Neuronal stem cell (in vitro differentiated cells): ENCODE measurements around the gene OR52M1.
A peak's percentile ranks its signal among the peaks of the same experiment; 100 is the strongest.

Source experiments
- DNase-seq: peaks from one replicate; pipeline ENCODE4 v3.0.0-alpha.2; 2013; ENCODE audit warnings: low spot score
- H2AFZ ChIP-seq: one replicate; pipeline ENCODE4 v1.6.1; 2013; ENCODE audit warnings: mild to moderate bottlenecking, low read length, inconsistent platforms
- H2AK5ac ChIP-seq: 2 replicates; pipeline ENCODE4 v1.6.1; 2013; ENCODE audit warnings: low read depth, mild to moderate bottlenecking, inconsistent platforms, low read length, moderate library complexity, mixed read lengths
- H2BK120ac ChIP-seq: 2 replicates; pipeline ENCODE4 v1.6.1; 2013; ENCODE audit warnings: low read depth, mild to moderate bottlenecking, inconsistent platforms, low read length, moderate library complexity, mixed read lengths
- H2BK12ac ChIP-seq: one replicate; pipeline ENCODE4 v1.6.1; 2013; ENCODE audit warnings: low read length, inconsistent platforms
- H2BK15ac ChIP-seq: 2 replicates; pipeline ENCODE4 v1.6.1; 2013; ENCODE audit warnings: mild to moderate bottlenecking, low read length, inconsistent platforms, mixed read lengths
- H2BK5ac ChIP-seq: one replicate; pipeline ENCODE4 v1.6.1; 2013; ENCODE audit warnings: inconsistent platforms, mild to moderate bottlenecking, low read length, moderate library complexity
- H3K14ac ChIP-seq: one replicate; pipeline ENCODE4 v1.6.1; 2013; ENCODE audit warnings: low read length, inconsistent platforms
- H3K18ac ChIP-seq: 2 replicates; pipeline ENCODE4 v1.6.1; 2013; ENCODE audit warnings: low read length, inconsistent platforms
- H3K23ac ChIP-seq: 2 replicates; pipeline ENCODE4 v1.6.1; 2013; ENCODE audit warnings: low read depth, mild to moderate bottlenecking, mixed read lengths, low read length, inconsistent platforms; ENCODE audit not compliant: poor library complexity
- H3K27ac ChIP-seq: replicated peaks from 3 replicates; pipeline ENCODE4 v1.5.1; 2013; ENCODE audit warnings: low read length, inconsistent platforms
- H3K27me3 ChIP-seq, 3 experiments: 2 replicates each; pipeline ENCODE4 v1.6.1; 2013; ENCODE audit warnings: low read length in 3 of 3, mild to moderate bottlenecking in 2 of 3, inconsistent platforms in 1 of 3, low read depth in 1 of 3, mixed read lengths in 1 of 3, moderate library complexity in 1 of 3; ENCODE audit not compliant: control insufficient read depth in 3 of 3, insufficient read depth in 3 of 3
- H3K36me3 ChIP-seq, 2 donors: replicated peaks in 1 of 2; 2 replicates each; pipeline ENCODE4 v1.6.1; 2013; ENCODE audit warnings: low read length in 2 of 2; ENCODE audit not compliant: control insufficient read depth in 2 of 2, insufficient read depth in 2 of 2
- H3K4ac ChIP-seq: 2 replicates; pipeline ENCODE4 v1.6.1; 2013; ENCODE audit warnings: inconsistent platforms, mild to moderate bottlenecking, low read length, moderate library complexity
- H3K4me1 ChIP-seq, 2 donors: 1 replicate in 1 of 2; 2 replicates in 1 of 2; pipeline ENCODE4 v1.6.1; 2013; ENCODE audit warnings: low read length in 2 of 2, low read depth in 1 of 2; ENCODE audit not compliant: control insufficient read depth in 2 of 2, insufficient read depth in 1 of 2
- H3K4me2 ChIP-seq: one replicate; pipeline ENCODE4 v1.6.1; 2013; ENCODE audit warnings: mild to moderate bottlenecking, low read length, inconsistent platforms; ENCODE audit not compliant: insufficient read depth, poor library complexity, severe bottlenecking
- H3K4me3 ChIP-seq, 2 donors: 2 replicates each; pipeline ENCODE4 v1.5.1; 2013; ENCODE audit warnings: low read length in 2 of 2, mild to moderate bottlenecking in 2 of 2, inconsistent platforms in 1 of 2, moderate library complexity in 1 of 2
- H3K79me1 ChIP-seq: one replicate; pipeline ENCODE4 v1.6.1; 2013; ENCODE audit warnings: low read depth, mild to moderate bottlenecking, inconsistent platforms, low read length, moderate library complexity
- H3K9ac ChIP-seq: one replicate; pipeline ENCODE4 v1.6.1; 2013; ENCODE audit warnings: mild to moderate bottlenecking, low read depth, low read length, inconsistent platforms; ENCODE audit not compliant: poor library complexity
- H3K9me3 ChIP-seq, 2 donors: replicated peaks in 1 of 2; 2 replicates each; pipeline versions ENCODE3 to v1.6.1; 2013; ENCODE audit warnings: low read length in 2 of 2, mild to moderate bottlenecking in 2 of 2, inconsistent platforms in 1 of 2, low read depth in 1 of 2, mixed read lengths in 1 of 2, moderate library complexity in 1 of 2; ENCODE audit not compliant: control insufficient read depth in 2 of 2, insufficient read depth in 1 of 2
- H4K8ac ChIP-seq: one replicate; pipeline ENCODE4 v1.6.1; 2013; ENCODE audit warnings: low read depth, mild to moderate bottlenecking, inconsistent platforms, low read length, moderate library complexity
- H4K91ac ChIP-seq: one replicate; pipeline ENCODE4 v1.6.1; 2013; ENCODE audit warnings: low read length, low read depth, mild to moderate bottlenecking, inconsistent platforms; ENCODE audit not compliant: poor library complexity
- WGBS, 2 donors: extraction: QIAGEN DNeasy Blood & Tissue Kit; methylation state at CpG; one replicate each; pipeline ENCODE4 v1.1.7; 2013; ENCODE audit warnings: missing lambda C conversion rate in 2 of 2, mixed read lengths in 1 of 2; ENCODE audit not compliant: insufficient read length in 2 of 2, insufficient replicate concordance in 1 of 2; ENCODE audit errors: extremely low coverage in 2 of 2; 5-methylcytosine and 5-hydroxymethylcytosine counted together

OR52M1 gene

DNA sequence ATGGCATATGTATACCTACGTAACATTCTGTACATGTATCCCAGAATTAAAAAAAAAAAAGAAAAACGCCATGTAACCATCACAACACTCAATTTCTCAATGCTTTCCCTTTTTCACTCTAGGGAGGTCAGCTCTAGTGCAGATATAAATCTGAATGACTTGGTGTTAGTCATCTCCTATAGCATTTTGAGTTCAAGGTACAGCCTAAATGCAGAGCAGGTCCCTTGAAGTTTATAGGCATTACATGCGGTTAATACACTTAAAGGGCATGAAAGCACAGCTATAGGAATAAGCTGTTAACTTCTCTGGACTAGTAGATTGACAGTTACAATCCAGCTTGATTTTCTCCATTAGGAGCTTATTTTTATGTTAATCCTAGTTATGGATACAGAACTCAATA, 20.4 kb downstream of the OR52M1 start:
- Histone ChIP-seq H3K23ac (no peak overlapping the region), H3K9ac (no peak overlapping the region), H3K4me1 (no peaks in the 10 kb centered on the region), H3K4me3 (no peak overlapping the region), H2AFZ (no peak overlapping the region), H2BK12ac (no peak overlapping the region), H2BK15ac (no peak overlapping the region), H3K4me2 (no peak overlapping the region), H2BK120ac (no peak overlapping the region), H3K36me3 (no peaks in the 10 kb centered on the region), H2AK5ac (no peak overlapping the region), H3K18ac (no peak overlapping the region), H3K4ac (no peak overlapping the region), H3K27me3 (peaks cover 0 to 5% (median 0%) of the 10 kb centered on the region in 3 experiments), H2BK5ac (no peak overlapping the region), H4K8ac (no peak overlapping the region), H3K27ac (no peak overlapping the region), H3K9me3 (peaks cover 0 to 3% of the 10 kb centered on the region in 2 donors), H3K14ac (no peak overlapping the region), H4K91ac (no peak overlapping the region), H3K79me1 (no peaks in the 10 kb centered on the region)
- WGBS, 2 donors, result no CpG with 5 or more reads among the region's 3 CpGs
- no peak for DNase-seq

DNA sequence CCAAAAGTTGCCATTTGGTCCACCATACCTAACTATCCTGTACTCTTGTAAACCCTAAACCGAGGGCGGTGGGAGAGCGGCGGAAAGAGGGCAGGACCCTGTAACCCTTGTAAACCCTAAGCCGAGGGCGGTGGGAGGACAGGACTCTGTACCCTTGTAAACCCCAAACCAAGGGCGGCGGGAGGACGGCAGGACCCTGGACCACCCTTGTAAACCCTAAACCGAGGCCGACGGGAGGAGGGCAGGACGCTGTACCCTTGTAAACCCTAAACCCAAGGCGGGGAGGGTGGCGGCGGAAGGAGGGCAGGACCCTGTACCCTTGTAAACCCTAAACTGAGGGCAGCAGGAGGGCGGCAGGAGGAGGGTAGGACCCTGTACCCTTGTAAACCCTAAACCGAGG, 24.1 kb downstream of the OR52M1 start:
- Histone ChIP-seq H3K23ac (no peak overlapping the region), H3K4ac (no peak overlapping the region), H2AK5ac (no peak overlapping the region), H2BK15ac (no peak overlapping the region), H3K18ac (no peak overlapping the region), H3K36me3 (no peaks in the 10 kb centered on the region), H3K79me1 (no peaks in the 10 kb centered on the region), H3K27me3 (peaks cover 0 to 10% (median 0%) of the 10 kb centered on the region in 3 experiments), H3K4me3 (peak overlapping the region in 1 of 2 donors; percentile 38), H2BK120ac (no peak overlapping the region), H3K9me3 (peaks cover 0 to 3% of the 10 kb centered on the region in 2 donors), H2BK12ac (no peak overlapping the region), H2AFZ (no peak overlapping the region), H3K4me1 (no peaks in the 10 kb centered on the region), H3K14ac (no peak overlapping the region), H3K9ac (no peak overlapping the region), H4K8ac (no peak overlapping the region), H3K4me2 (no peak overlapping the region), H3K27ac (no peak overlapping the region), H2BK5ac (no peak overlapping the region), H4K91ac (no peak overlapping the region)
- no CpG with 5 or more reads among the region's 18 CpGs for WGBS, 2 donors
- DNase-seq, result no peak

DNA sequence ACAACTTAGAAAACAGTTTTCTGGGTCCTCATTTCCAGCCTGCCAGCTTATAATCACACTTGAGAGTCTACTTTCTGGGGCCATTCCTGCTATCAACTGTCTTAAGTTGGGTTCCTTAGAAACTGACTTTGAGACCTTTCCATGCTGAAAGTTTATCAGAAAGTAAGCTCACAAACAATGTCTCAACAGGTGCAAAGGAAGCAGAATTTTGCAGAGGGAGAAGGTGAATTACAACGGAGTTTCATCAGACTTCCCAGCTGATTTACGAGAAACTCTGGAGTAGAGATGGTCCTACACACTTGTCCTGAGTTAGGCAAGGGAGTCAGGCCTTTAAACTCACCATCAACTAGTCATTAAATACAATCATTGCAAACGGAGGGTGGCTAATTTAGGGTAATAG, 31.9 kb downstream of the OR52M1 start:
- no peak overlapping the region for H3K14ac ChIP-seq
- WGBS, 2 donors, result no CpG with 5 or more reads among the region's 3 CpGs

DNA sequence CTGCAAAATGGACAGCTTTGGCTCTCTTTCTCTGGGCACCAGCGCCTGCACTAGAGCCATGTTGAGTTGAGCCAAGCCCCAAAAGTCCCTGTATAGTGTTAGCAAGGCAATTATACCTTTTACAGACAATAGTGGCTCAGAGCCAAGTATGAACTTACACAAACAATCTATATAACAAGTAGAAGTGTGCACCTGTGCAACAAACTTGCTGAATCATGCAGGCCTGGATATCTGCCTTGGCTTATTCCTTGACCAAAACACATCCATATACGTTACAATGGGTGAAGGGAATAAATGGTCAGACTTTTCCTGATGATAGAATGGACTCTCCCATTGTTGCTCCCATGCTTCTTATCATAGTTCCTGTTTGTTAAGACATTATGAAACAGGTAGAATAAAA, 32.8 kb downstream of the OR52M1 start:
- no peak for DNase-seq
- H3K9me3 ChIP-seq, result no peaks in the 10 kb centered on the region
- no CpG with 5 or more reads among the region's 2 CpGs for WGBS, 2 donors
- no peaks in the 10 kb centered on the region for H3K4me1 ChIP-seq
- H3K27me3 ChIP-seq, result peaks cover 0 to 15% (median 0%) of the 10 kb centered on the region in 3 experiments
- no peak overlapping the region for H3K9ac ChIP-seq
- H3K4me2 ChIP-seq, result no peak overlapping the region
- H3K18ac ChIP-seq, result no peak overlapping the region
- H2BK12ac ChIP-seq, result no peak overlapping the region
- no peak overlapping the region for H4K91ac ChIP-seq
- no peak overlapping the region for H3K14ac ChIP-seq
- no peak overlapping the region for H2BK5ac ChIP-seq
- no peak overlapping the region for H3K23ac ChIP-seq
- H3K4me3 ChIP-seq, result no peak overlapping the region
- H2AFZ ChIP-seq, result no peak overlapping the region
- no peak overlapping the region for H2BK120ac ChIP-seq
- no peak overlapping the region for H2BK15ac ChIP-seq
- H3K79me1 ChIP-seq, result no peaks in the 10 kb centered on the region
- H3K27ac ChIP-seq, result no peak overlapping the region
- no peak overlapping the region for H4K8ac ChIP-seq
- H3K36me3 ChIP-seq, result no peaks in the 10 kb centered on the region
- no peak overlapping the region for H2AK5ac ChIP-seq
- H3K4ac ChIP-seq, result no peak overlapping the region

More for the DNA sequence above, 31.9 kb downstream of the OR52M1 start:
- Histone ChIP-seq H3K79me1 (no peaks in the 10 kb centered on the region), H4K91ac (no peak overlapping the region), H2AK5ac (no peak overlapping the region), H3K36me3 (no peaks in the 10 kb centered on the region), H3K4me2 (no peak overlapping the region), H2BK5ac (no peak overlapping the region), H3K4ac (no peak overlapping the region), H3K27me3 (peaks cover 0 to 15% (median 0%) of the 10 kb centered on the region in 3 experiments), H2AFZ (no peak overlapping the region), H3K9me3 (no peaks in the 10 kb centered on the region), H2BK12ac (no peak overlapping the region), H3K4me1 (no peaks in the 10 kb centered on the region), H4K8ac (no peak overlapping the region), H3K4me3 (no peak overlapping the region), H3K27ac (no peak overlapping the region), H3K18ac (no peak overlapping the region), H3K23ac (no peak overlapping the region), H3K9ac (no peak overlapping the region), H2BK15ac (no peak overlapping the region), H2BK120ac (no peak overlapping the region)
- no peak for DNase-seq
